Endothelial cell (in vitro differentiated cells): Measurements from ENCODE around the gene YY1. TPM values are rescaled to one million over a fixed set of nuclear protein-coding genes. Genes with fewer than 3 reads are reported as not detected.

Experiments
- DNase-seq: peaks from one replicate; pipeline ENCODE4 v3.0.0; 2021; ENCODE audit warnings: low spot score
- H3K27ac Mint-ChIP-seq: one replicate; pipeline ENCODE4 v1.8.0; 2021; ENCODE audit warnings: mixed read lengths, inconsistent platforms; ENCODE audit not compliant: unreplicated experiment
- H3K27me3 Mint-ChIP-seq: one replicate; pipeline ENCODE4 v1.8.0; 2021; ENCODE audit warnings: mild to moderate bottlenecking, moderate library complexity, mixed read lengths, inconsistent platforms; ENCODE audit not compliant: unreplicated experiment
- H3K36me3 Mint-ChIP-seq: one replicate; pipeline ENCODE4 v1.8.0; 2021; ENCODE audit warnings: mild to moderate bottlenecking, low read depth, mixed read lengths, inconsistent platforms; ENCODE audit not compliant: unreplicated experiment
- H3K4me1 Mint-ChIP-seq: one replicate; pipeline ENCODE4 v1.8.0; 2021; ENCODE audit warnings: mild to moderate bottlenecking, mixed read lengths, inconsistent platforms; ENCODE audit not compliant: unreplicated experiment
- H3K4me3 Mint-ChIP-seq: one replicate; pipeline ENCODE4 v1.8.0; 2021; ENCODE audit warnings: mild to moderate bottlenecking, mixed read lengths, inconsistent platforms; ENCODE audit not compliant: unreplicated experiment
- H3K9me3 Mint-ChIP-seq: one replicate; pipeline ENCODE4 v1.8.0; 2021; ENCODE audit warnings: mixed read lengths, inconsistent platforms; ENCODE audit not compliant: unreplicated experiment
- CTCF ChIP-seq: fragments of 200-600 bp; sonication (generic); IDR thresholded peaks from one replicate; pipeline ENCODE4 v1.5.0; 2021; ENCODE audit warnings: antibody characterized with exemption; ENCODE audit not compliant: unreplicated experiment
- total RNA-seq: library from RNA; stranded (reverse); fragmentation: NEBNext Ultra II Directional; extraction: Animal tissue kit (Norgen Biotek cat#: 25700); gene quantifications from one replicate; pipeline ENCODE4 v1.2.1, GENCODE V29; 2021; ENCODE audit not compliant: unreplicated experiment

The YY1 gene
- total RNA-seq, 1 donor from 2014 or later = 81.7 TPM

- TF ChIP-seq CTCF = peak; percentile 52
Measured at GRCh38 chr14:100271247-100271939, 32.4 kb downstream of the YY1 start.

GRCh38 chr14:100274250-100274649 is 35.3 kb downstream of the YY1 start:
- no peak overlapping the region for H3K27ac Mint-ChIP-seq

More at GRCh38 chr14:100271247-100271939, 32.4 kb downstream of the YY1 start:
- Mint-ChIP-seq H3K4me1 (peaks cover 12% of the 10 kb centered on the region), H3K27me3 (no peaks in the 10 kb centered on the region), H3K27ac (no peak overlapping the region), H3K4me3 (no peak overlapping the region), H3K9me3 (no peaks in the 10 kb centered on the region), H3K36me3 (peaks cover 4% of the 10 kb centered on the region)
- DNase-seq = no peak

GRCh38 chr14:100275214-100275613 is 36.3 kb downstream of the YY1 start:
- peaks cover 12% of the 10 kb centered on the region for H3K36me3 Mint-ChIP-seq
- peak overlapping the region; percentile 70 for H3K27ac Mint-ChIP-seq
- peaks cover 2% of the 10 kb centered on the region for H3K27me3 Mint-ChIP-seq
- H3K9me3 Mint-ChIP-seq = no peaks in the 10 kb centered on the region
- H3K4me1 Mint-ChIP-seq = peaks cover 29% of the 10 kb centered on the region
- no peak for DNase-seq
- TF ChIP-seq CTCF = no peak
- H3K4me3 Mint-ChIP-seq = no peak overlapping the region

More at GRCh38 chr14:100274250-100274649, 35.3 kb downstream of the YY1 start:
- no peaks in the 10 kb centered on the region for H3K9me3 Mint-ChIP-seq
- peaks cover 23% of the 10 kb centered on the region for H3K4me1 Mint-ChIP-seq
- TF ChIP-seq CTCF = no peak
- no peaks in the 10 kb centered on the region for H3K27me3 Mint-ChIP-seq
- H3K36me3 Mint-ChIP-seq = peaks cover 8% of the 10 kb centered on the region
- no peak overlapping the region for H3K4me3 Mint-ChIP-seq
- DNase-seq = no peak

- no peak for TF ChIP-seq CTCF
- peaks cover 6% of the 10 kb centered on the region for H3K27me3 Mint-ChIP-seq
- peaks cover 31% of the 10 kb centered on the region for H3K4me1 Mint-ChIP-seq
- peak overlapping the region; percentile 15 for H3K27ac Mint-ChIP-seq
- H3K9me3 Mint-ChIP-seq = no peaks in the 10 kb centered on the region
- peaks cover 18% of the 10 kb centered on the region for H3K36me3 Mint-ChIP-seq
- no peak for DNase-seq
- no peak overlapping the region for H3K4me3 Mint-ChIP-seq
Measured at GRCh38 chr14:100278702-100279101, 39.8 kb downstream of the YY1 start.

- no peaks in the 10 kb centered on the region for H3K9me3 Mint-ChIP-seq
- no peak for TF ChIP-seq CTCF
- H3K27ac Mint-ChIP-seq = no peak overlapping the region
- no peak overlapping the region for H3K4me3 Mint-ChIP-seq
- peaks cover 32% of the 10 kb centered on the region for H3K4me1 Mint-ChIP-seq
- DNase-seq = no peak
- peaks cover 18% of the 10 kb centered on the region for H3K36me3 Mint-ChIP-seq
- peaks cover 10% of the 10 kb centered on the region for H3K27me3 Mint-ChIP-seq
Measured at GRCh38 chr14:100279133-100279532, 40.2 kb downstream of the YY1 start.
